Stomach smooth muscle (tissue), 2 donors: Measurements from ENCODE around the gene MERTK.

Experiments used
- H3K27ac ChIP-seq: one replicate; pipeline ENCODE4 v1.7.0; 2013; ENCODE audit warnings: mild to moderate bottlenecking, low read length, inconsistent platforms
- H3K27me3 ChIP-seq, 2 donors: one replicate each; pipeline ENCODE4 v1.7.0; 2013; ENCODE audit warnings: low read length in 2 of 2; ENCODE audit not compliant: insufficient read depth in 2 of 2, control insufficient read depth in 1 of 2
- H3K36me3 ChIP-seq, 2 donors: one replicate each; pipeline ENCODE4 v1.7.0; 2013; ENCODE audit warnings: low read length in 2 of 2; ENCODE audit not compliant: control insufficient read depth in 2 of 2, insufficient read depth in 2 of 2
- H3K4me1 ChIP-seq: one replicate; pipeline ENCODE4 v1.7.0; 2013; ENCODE audit warnings: low read length; ENCODE audit not compliant: control insufficient read depth, insufficient read depth
- H3K4me3 ChIP-seq, 2 donors: one replicate each; pipeline ENCODE4 v1.7.0; 2013; ENCODE audit warnings: low read length in 2 of 2
- H3K9ac ChIP-seq, 2 donors: one replicate each; pipeline ENCODE4 v1.7.0; 2013; ENCODE audit warnings: low read length in 2 of 2, mild to moderate bottlenecking in 1 of 2
- H3K9me3 ChIP-seq, 2 donors: one replicate each; pipeline ENCODE4 v1.7.0; 2013; ENCODE audit warnings: low read length in 2 of 2; ENCODE audit not compliant: control insufficient read depth in 2 of 2
- donor health status: healthy.
- donor health status: Pancreatic carcinoma.

MERTK gene

GRCh38 chr2:112075490-112076260 is 177.3 kb downstream of the MERTK start:
- H3K27ac ChIP-seq = no peak overlapping the region
- H3K36me3 ChIP-seq = peaks cover 6 to 9% of the 10 kb centered on the region in 2 donors

GRCh38 chr2:112077814-112078213 is 179.4 kb downstream of the MERTK start:
- Histone ChIP-seq H3K9me3 (no peaks in the 10 kb centered on the region), H3K27ac (no peak overlapping the region), H3K27me3 (no peaks in the 10 kb centered on the region), H3K36me3 (peaks cover 18 to 22% of the 10 kb centered on the region in 2 donors), H3K4me1 (no peaks in the 10 kb centered on the region), H3K9ac (no peak overlapping the region), H3K4me3 (no peak overlapping the region)

More at GRCh38 chr2:112075490-112076260, 177.3 kb downstream of the MERTK start:
- no peaks in the 10 kb centered on the region for H3K4me1 ChIP-seq
- H3K4me3 ChIP-seq = no peak overlapping the region
- no peak overlapping the region for H3K9ac ChIP-seq
- H3K27me3 ChIP-seq = no peaks in the 10 kb centered on the region
- H3K9me3 ChIP-seq = no peaks in the 10 kb centered on the region
